ENCODE data around the gene RTN4RL1. TPM values are rescaled to one million over a fixed set of nuclear protein-coding genes. Genes with fewer than 3 reads are reported as not detected.

The RTN4RL1 gene
- total and polyA plus RNA-seq, 10 donors = 0.09 to 4.5 (median 1.2) TPM

DNA sequence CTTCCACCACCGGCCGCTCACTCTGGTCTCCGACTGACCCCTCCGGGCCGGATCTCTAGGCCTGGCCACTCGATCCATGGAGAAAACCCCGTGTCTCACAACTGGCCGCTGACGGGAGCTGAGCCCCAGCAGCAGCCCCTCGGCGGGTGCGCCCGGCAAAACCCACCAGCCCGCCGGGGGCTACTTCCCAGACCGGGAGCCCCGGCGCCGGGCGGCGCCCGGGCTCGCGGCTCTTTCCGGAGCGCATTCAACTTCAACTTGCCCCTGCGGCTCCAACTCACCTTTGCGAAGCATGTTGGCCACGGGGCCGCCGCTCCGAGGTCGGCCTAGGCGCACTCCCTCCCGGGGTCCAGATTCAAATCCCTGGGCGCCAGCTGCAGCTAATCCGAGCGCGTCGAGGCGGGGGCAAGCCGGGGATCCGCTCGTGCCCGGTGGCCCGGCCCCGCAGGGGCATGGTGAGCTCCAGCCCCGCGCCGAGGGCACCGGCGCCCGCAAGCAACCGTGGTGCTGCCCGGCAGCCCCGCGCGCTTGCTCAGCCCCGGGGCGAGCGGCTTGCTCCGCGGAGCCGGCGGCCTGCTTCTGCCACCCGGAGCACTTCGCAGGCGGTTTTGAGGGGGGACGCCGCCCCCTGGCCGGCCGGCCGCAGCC is 438 bp downstream of the RTN4RL1 start:
- TF ChIP-seq POLR2AphosphoS5 (IDR thresholded peaks at IDR 0.05) (no peak), POLR2A (IDR thresholded peaks at IDR 0.05) (no peak)
- TF ChIP-seq, protein P1, sequence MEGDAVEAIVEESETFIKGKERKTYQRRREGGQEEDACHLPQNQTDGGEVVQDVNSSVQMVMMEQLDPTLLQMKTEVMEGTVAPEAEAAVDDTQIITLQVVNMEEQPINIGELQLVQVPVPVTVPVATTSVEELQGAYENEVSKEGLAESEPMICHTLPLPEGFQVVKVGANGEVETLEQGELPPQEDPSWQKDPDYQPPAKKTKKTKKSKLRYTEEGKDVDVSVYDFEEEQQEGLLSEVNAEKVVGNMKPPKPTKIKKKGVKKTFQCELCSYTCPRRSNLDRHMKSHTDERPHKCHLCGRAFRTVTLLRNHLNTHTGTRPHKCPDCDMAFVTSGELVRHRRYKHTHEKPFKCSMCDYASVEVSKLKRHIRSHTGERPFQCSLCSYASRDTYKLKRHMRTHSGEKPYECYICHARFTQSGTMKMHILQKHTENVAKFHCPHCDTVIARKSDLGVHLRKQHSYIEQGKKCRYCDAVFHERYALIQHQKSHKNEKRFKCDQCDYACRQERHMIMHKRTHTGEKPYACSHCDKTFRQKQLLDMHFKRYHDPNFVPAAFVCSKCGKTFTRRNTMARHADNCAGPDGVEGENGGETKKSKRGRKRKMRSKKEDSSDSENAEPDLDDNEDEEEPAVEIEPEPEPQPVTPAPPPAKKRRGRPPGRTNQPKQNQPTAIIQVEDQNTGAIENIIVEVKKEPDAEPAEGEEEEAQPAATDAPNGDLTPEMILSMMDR (IDR thresholded peaks at IDR 0.05 in 8 of 11, conservative IDR thresholded peaks at IDR 0.05 in 3 of 11) = no peak
- intact Hi-C loops (cut with DNase I; ENCODE audit: low total_unique reads) = loop anchor here (5.0 kb wide), 1 partner anchor 117 kb away; no protein-coding TSS in a partner anchor
- WGBS, 5 donors = 1 to 2% (median 1%) methylated on average over 29 to 73 of the region's 73 CpGs

DNA sequence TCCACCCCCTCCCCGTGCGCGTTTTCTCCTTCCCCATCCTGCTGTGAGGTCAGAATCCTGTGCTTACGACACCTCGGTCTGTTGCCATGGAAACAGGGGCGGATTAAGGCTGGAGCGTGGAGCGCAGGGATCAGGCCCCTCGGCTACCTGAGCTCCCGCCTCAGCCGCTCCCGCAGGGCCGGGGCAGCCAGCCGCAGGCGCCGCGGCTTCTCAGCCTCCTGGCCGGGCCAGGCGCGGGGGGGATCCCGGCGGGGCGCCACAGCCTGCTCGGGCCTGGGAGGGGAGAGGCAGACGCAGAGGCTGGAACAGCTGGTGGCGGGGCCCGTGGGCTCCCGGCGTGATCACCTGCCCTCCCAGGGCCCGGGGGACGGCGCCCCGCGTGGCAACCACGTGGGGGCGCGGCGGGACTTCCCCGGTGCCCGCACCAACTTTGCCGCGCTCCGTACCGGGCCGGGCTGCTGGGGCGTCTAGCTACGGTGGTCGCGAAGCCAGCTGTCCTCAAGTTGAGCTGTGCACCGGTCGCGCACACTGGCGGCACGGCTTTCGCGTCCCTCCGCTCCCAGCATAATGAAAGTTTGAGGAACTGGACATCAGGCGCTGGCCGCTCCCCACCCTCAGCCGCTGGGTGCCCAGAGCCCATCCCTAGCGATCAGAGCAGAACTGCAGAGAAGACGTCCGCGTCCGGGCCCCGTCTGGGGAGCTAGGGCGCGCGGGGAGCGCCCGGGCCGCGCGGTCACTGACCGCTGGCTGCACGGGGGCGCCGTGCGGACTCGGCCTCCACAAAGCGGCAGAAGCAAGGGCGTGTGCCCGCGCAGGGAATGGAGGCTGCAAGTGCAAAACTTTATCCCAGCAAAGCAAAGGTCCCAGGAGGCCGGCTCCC is 1.2 kb downstream of the RTN4RL1 start:
- no peak for DNase-seq
- intact Hi-C loops (cut with DNase I; ENCODE audit: low total_unique reads) = no loop called here
- 0 to 2% (median 2%) methylated on average over 5 to 85 of the region's 85 CpGs for WGBS, 5 donors
- H3K4me3 ChIP-seq = peak overlapping the region; percentile 33 to 84 (median 65)
- no peaks in the 10 kb centered on the region for H3K9me3 ChIP-seq
- TF ChIP-seq POLR2A (IDR thresholded peaks at IDR 0.05) (no peak), POLR2AphosphoS5 (IDR thresholded peaks at IDR 0.05) (no peak)
- TF ChIP-seq, protein P1 (IDR thresholded peaks at IDR 0.05 in 8 of 11, conservative IDR thresholded peaks at IDR 0.05 in 3 of 11) = no peak
- H3K27me3 ChIP-seq (replicated peaks in 1 of 7) = peaks cover 2 to 77% (median 33%) of the 10 kb centered on the region in 7 donors
- H3K4me1 ChIP-seq = peaks cover 25 to 66% (median 53%) of the 10 kb centered on the region in 6 donors
- peak overlapping the region in 1 of 8 donors; percentile 11 for H3K27ac ChIP-seq
- H3K36me3 ChIP-seq = no peaks in the 10 kb centered on the region

More for the DNA sequence above, 438 bp downstream of the RTN4RL1 start:
- peak overlapping the region in 1 of 8 donors; percentile 28 for H3K27ac ChIP-seq
- H3K4me1 ChIP-seq = peaks cover 25 to 68% (median 57%) of the 10 kb centered on the region in 6 donors
- peaks cover 2 to 77% (median 33%) of the 10 kb centered on the region in 7 donors for H3K27me3 ChIP-seq (replicated peaks in 1 of 7)
- H3K4me3 ChIP-seq = peak overlapping the region; percentile 33 to 84 (median 65)
- no peaks in the 10 kb centered on the region for H3K9me3 ChIP-seq
- no peak for DNase-seq
- H3K36me3 ChIP-seq = no peaks in the 10 kb centered on the region

DNA sequence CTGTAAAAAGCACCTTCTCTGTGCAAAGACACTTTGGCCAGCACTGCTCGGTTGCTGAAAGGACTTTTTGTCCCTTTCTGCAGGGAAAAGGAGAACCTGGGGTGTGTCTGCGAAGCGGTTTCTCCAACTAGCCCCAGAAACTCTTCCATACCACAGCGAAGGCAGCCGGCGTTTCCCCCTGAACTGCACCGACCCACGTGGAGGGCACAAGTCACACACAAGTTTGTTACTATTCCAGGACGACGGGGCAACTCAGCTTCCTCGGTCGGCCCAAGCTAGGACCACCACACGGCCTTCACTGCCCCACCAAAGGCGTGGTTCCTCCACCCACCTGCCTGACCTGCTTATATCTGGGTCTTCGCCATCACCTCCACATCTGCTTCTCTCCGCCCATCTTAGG is 1.9 kb downstream of the RTN4RL1 start:
- DNase-seq = no peak
- peaks cover 2 to 77% (median 33%) of the 10 kb centered on the region in 7 donors for H3K27me3 ChIP-seq (replicated peaks in 1 of 7)
- H3K4me1 ChIP-seq = peaks cover 25 to 66% (median 53%) of the 10 kb centered on the region in 6 donors
- H3K27ac ChIP-seq = no peak overlapping the region
- TF ChIP-seq, protein P1 (IDR thresholded peaks at IDR 0.05 in 8 of 11, conservative IDR thresholded peaks at IDR 0.05 in 3 of 11) = no peak
- no peak for TF ChIP-seq POLR2A (IDR thresholded peaks at IDR 0.05)
- TF ChIP-seq POLR2AphosphoS5 (IDR thresholded peaks at IDR 0.05) = no peak
- H3K9me3 ChIP-seq = no peaks in the 10 kb centered on the region
- WGBS, 5 donors = 49 to 63% (median 58%) methylated on average over 16 of the region's 16 CpGs
- intact Hi-C loops (cut with DNase I; ENCODE audit: low total_unique reads) = no loop called here
- peak overlapping the region in 6 of 8 donors; percentile 33 to 84 (median 65) for H3K4me3 ChIP-seq
- H3K36me3 ChIP-seq = no peaks in the 10 kb centered on the region

Data from spleen (tissue), 11 donors.